Globus pallidus (tissue), 1 donor: Measurements from ENCODE around the gene ATXN1.

Experiments used
- DNase-seq: peaks from one replicate; pipeline ENCODE4 v3.0.0-alpha.2; 2015; ENCODE audit warnings: low spot score

ATXN1 gene

DNA sequence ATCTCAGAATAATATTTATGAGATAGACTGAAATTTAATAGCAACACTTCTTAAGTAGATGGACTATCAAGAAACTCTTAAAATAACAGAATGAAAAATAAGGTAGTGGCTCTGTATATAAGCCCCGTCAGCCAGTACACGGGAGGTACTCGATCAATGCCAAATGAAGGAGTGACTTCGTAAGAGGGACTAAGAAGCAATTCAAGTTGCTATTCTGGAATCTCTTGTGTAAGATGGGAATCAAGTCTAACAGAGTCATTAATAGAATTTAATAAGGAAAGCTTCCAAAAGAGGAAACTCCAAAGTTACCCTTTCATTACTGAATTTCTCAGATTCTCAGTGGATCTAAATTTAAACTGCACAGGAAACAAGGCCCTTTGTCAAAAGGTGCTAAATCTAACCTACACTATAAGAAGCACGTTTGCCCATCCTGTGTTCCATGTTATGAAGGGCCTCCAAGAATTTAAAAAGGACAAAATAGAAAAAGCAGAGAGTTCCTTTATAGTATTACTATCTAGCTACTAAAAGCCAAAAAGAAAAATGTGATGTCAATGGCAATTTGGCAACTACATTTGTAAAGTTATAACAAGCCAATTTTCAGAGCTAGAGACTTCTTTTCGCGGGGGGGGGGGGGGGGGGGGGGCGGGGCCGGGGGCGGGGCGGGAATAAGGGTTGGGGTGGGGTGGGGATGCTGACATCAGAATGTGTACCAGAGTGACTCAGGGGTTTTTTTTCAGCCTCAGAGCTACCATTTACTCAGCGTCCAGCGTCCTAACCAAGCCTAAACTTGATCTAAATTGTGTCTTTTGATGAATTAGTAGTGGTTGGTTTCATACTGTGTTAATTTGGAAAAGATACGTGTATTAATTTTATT lies 322.3 kb downstream of the ATXN1 start:
- DNase-seq, result no peak

DNA sequence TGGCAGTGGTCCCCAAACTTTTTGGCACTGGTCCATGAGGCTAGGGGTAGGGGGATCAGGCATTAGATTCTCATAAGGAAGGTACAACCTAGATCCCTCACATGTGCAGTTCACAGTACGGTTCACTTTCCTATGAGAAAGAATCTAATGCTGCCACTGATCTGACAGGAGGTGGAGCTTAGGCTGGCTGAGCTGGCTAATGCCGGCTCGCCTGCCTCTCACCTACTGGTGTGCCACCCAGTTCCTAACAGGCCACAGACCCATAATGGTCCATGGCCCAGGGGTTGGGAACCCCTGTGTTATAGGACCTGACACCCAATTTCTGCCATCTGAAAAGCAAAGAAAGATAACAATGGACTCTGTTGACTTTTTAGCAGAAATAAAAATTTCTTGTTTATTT lies 323.3 kb downstream of the ATXN1 start:
- no peak for DNase-seq

DNA sequence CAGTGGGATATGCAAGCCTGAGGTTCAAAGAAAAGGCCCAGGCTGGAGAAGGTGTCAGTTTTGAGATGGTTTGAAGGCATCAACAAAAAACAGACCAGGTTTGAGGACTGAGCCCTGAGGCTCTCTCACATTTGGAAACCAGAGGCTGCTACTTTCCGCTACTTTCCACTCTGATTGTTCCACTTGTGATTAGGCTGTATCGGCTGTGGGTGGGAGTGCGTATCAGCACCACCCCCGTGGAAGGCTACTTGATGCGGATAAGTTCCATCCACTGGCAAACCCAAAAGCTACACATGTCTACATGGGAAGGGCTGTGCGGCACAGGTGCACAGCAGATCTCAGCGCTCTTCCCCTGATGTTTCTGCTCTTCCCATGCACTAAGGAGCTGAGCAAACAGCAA lies 324.2 kb downstream of the ATXN1 start:
- no peak for DNase-seq

GRCh38 chr6:16436550-16436949 lies 324.7 kb downstream of the ATXN1 start:
- DNase-seq, result no peak

DNA sequence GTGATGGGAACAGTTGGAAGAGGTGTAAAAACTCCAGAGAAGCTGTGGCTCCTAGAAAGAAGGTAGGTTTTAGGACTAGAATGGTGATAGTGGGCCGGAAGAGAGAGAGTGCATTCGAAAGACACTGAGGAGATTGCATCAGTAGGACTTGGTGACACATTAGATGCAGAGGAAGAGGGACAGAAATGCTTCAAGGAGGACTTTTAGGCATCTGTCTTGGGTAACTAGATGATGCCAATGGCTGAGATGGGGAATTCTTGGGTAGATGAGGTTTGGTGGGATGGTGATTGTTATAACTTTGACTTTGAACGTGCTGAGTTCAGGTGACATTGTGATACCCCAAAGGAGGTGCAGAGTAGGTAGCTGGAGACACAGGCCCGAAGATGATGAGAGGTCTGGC lies 326.4 kb downstream of the ATXN1 start:
- DNase-seq, result no peak

DNA sequence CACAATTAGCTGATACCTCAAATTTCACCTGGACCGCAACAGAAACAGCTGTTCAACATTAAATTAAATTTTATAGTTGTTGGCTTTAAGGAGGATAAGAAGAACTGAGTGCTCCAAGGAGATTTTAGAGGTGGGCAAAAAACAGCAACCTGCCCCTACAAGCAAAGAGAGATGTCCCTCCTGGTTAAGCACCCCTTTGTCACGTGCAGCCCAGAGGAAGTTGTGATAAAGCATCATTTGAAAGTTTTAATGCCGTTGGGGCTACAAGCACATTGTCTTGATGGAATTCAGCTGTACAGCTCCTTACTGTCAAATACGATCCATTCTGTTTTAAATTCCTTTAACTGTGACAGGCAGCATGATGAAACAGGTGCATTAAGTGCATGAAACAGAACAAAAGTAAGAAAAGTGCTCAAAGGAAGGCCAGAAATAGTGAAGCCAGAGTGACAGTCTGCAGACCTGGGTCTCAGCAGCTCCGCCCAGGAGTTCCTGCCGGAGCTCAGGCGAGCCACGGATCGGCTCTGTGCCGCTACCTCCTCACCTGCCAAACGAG lies 327.8 kb downstream of the ATXN1 start:
- DNase-seq, result no peak

GRCh38 chr6:16432075-16433032 lies 328.9 kb downstream of the ATXN1 start:
- DNase-seq, result no peak

- no peak for DNase-seq
These were observed 330.2 kb downstream of the ATXN1 start for GRCh38 chr6:16431106-16431505.

- no peak for DNase-seq
These were observed 330.7 kb downstream of the ATXN1 start for GRCh38 chr6:16430391-16431089.

DNA sequence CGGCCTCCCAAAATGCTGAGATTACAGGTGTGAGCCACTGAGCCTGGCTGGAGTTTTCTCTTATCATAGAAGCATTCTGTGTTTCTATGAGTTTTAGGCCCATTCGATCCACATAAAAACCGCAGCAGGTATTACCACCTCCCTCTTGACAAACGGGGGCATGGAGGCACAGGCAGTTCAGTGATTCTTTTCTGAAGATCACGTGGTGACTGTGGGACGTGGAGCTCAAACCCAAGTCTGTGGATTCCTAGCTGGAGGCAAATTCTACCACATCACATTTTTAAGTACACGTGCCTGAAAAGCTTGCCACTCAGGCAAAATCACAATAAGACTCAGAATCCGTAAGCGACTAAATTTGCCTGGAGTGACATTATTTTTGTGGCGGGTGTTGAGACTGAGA lies 331.6 kb downstream of the ATXN1 start:
- DNase-seq, result no peak

DNA sequence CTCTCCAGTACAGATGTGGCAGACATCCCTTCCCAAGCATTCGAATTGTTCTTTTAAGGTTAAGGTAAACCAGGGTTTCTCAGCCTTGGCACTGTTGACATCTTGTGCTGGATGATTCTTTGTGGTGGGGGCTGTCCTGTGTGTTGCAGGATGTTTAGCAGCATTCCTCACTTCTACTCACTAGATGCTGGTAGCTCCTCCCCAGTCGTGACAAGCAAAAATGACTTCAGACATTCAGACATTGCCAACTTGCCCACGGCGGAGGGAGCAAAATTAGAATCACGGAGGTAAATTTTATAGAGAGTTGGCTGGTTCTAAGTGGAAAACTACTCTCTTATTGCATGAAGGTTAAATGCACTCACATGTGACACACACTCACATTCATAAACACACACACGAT lies 334.1 kb downstream of the ATXN1 start:
- no peak for DNase-seq

DNA sequence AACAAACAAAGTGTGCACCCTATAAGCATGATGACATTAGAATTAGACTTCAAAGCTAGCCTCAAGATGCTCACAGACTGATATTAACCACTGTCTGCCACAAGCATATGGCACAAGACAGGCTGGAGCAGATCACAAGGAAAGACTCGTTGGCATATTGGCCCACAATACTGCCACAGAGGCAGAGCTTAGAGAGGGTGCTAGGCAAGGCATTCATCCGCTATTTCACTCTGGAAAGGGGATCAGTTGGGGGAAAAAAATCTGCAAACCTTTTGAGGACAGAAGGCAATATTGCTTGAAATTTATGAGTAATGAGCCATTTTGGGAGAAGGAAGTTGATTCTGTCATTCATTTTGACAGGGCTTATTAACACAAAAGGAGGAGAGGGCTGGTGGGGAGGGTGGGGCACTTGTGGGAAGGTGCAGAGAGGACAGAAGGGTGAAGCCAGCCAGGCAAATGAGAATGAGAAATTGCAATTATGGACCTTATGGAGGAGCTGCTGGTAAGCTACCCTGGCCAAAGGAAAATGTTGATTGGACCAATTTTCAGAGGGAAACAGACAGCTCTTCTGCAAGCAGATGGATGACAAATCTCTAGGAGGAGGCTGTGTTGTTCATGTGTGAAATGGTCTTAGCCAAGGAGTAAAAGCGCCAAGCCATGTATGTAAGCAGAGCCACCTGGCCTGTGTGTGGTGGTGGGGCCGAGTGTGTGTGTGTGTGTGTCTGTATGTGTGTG lies 335.2 kb downstream of the ATXN1 start:
- DNase-seq, result no peak

DNA sequence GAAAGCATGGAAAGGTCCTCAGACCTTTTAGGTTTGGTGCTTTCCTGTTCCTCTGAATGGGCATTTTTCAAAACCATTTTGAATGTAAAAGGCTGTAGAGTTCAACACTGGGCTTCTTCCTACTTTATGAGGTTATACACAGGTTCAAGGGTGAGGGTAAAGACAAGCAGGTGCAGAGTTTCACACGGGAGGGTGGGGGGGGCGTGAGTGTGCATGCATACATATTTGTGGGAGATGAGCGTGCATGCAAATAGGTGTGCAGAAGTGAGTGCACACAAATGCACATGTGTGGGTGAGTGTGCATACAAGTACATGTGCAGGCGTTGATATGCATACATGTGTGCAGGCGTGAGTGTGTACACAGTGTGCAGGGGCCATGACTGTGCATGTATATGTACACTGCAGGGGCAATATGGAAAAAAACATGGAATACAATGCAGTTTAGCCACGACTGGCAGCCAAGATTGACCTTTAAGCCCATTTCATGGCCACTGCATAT lies 339.7 kb downstream of the ATXN1 start:
- DNase-seq, result no peak

DNA sequence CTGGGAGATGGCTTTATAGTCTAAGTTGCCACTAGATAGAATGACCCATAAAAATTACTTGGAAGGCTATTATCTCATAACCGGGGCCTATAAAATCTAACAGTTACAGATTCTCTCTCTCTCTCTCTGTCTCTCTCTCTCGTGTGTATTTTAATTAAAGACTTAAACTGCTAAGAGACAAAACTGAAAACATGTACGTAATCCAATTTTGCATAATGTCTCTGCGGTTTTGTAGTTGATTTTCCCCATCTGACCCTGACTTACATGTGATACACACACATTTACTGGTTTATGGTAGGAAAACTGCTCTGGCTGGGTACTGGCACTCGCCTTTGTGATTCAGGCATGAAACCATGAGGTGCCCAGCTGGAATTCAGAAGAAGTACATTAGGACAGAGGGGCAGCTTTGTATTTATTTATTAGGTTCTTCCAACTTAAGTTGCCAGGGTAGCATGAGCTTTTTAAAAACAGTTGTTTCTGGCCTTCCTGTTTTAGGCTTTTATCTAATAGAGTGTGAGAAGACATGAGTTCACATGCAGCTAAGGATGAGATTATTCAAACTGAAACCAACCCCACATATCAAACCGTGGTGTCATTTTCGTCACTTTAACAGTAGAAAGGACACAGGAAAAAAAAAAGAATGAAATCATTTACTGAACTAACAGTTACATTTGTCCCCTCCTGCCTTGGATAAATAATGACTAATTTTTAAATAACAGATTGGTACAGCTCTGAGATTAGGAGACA lies 340.4 kb downstream of the ATXN1 start:
- no peak for DNase-seq

GRCh38 chr6:16420337-16420714 lies 340.9 kb downstream of the ATXN1 start:
- no peak for DNase-seq

- DNase-seq, result no peak
These were observed 341.5 kb downstream of the ATXN1 start for GRCh38 chr6:16419636-16420336.

GRCh38 chr6:16418151-16418550 lies 343.1 kb downstream of the ATXN1 start:
- no peak for DNase-seq

DNA sequence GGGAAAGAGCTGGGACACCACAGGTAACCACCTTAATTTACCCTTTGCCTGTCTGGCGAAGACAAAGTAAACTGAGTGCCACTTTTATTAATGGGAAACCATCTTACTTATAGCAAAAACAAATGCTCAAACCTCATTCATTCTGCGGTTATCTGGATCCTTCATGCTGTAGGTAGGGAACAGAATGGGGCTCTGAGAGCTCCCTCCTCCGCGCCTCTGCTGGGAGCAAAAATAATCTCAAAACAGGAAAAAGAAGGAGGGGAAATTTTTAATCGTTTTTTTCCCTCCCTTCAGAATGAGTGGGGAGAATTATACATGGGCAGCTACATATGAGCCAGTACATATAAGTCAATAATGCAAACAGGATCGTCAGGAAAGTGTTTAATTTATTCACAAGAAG lies 345.6 kb downstream of the ATXN1 start:
- DNase-seq, result no peak

DNA sequence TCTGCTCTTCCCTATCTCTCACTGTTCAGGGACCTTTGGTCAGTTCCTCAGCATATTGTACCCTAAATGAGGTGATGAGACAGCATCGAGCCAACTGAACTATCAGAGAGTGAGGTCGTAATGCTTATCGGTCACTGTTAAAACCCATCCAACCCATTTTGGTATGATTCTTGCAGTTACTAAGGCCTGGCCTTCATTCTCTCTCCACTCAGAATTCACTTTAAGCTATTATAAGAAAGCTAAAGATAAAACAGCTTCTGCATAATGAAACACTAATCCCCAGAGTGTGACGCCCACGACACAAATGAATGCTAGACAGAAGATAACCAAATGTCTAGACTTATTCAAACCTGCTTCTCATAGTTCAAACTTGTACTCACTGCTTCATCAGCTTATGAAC lies 347.1 kb downstream of the ATXN1 start:
- no peak for DNase-seq

- DNase-seq, result no peak
These were observed 347.9 kb downstream of the ATXN1 start for GRCh38 chr6:16413399-16413798.
